Ecto neural progenitor cell (in vitro differentiated cells): Measurements from ENCODE around the gene NTN3.
"Not testable (repeated sequence)": the region's sequence is repeated elsewhere in the genome, so short reads cannot be mapped to it uniquely, and the experiment has no call there.

Experiments used
- DNase-seq: peaks from one replicate; pipeline ENCODE4 v3.0.0-alpha.2; 2018; ENCODE audit warnings: low spot score

NTN3 gene

GRCh38 chr16:2479996-2480395, 8.9 kb downstream of the NTN3 start:
- not testable (repeated sequence) for DNase-seq

GRCh38 chr16:2480948-2481347, 9.9 kb downstream of the NTN3 start:
- DNase-seq = no peak

- no peak for DNase-seq
These were observed 10.6 kb downstream of the NTN3 start for GRCh38 chr16:2481676-2482075.

GRCh38 chr16:2482249-2482648, 11.2 kb downstream of the NTN3 start:
- no peak for DNase-seq

GRCh38 chr16:2482708-2483534, 11.8 kb downstream of the NTN3 start:
- no peak for DNase-seq

- no peak for DNase-seq
These were observed 13.1 kb downstream of the NTN3 start for GRCh38 chr16:2483939-2484897.

- DNase-seq = no peak
These were observed 13.9 kb downstream of the NTN3 start for GRCh38 chr16:2484898-2485508.

- no peak for DNase-seq
These were observed 14.9 kb downstream of the NTN3 start for GRCh38 chr16:2485811-2486507.

- no peak for DNase-seq
These were observed 15.8 kb downstream of the NTN3 start for GRCh38 chr16:2486645-2487516.

GRCh38 chr16:2487517-2487842, 16.4 kb downstream of the NTN3 start:
- no peak for DNase-seq

GRCh38 chr16:2487903-2488531, 16.9 kb downstream of the NTN3 start:
- no peak for DNase-seq

GRCh38 chr16:2489581-2489980, 18.5 kb downstream of the NTN3 start:
- DNase-seq = no peak

- no peak for DNase-seq
These were observed 19.4 kb downstream of the NTN3 start for GRCh38 chr16:2490190-2491105.

- DNase-seq = no peak
These were observed 21.2 kb downstream of the NTN3 start for GRCh38 chr16:2492292-2492691.

GRCh38 chr16:2493605-2494004, 22.5 kb downstream of the NTN3 start:
- no peak for DNase-seq

GRCh38 chr16:2494616-2495015, 23.5 kb downstream of the NTN3 start:
- DNase-seq = no peak

- no peak for DNase-seq
These were observed 23.9 kb downstream of the NTN3 start for GRCh38 chr16:2495041-2495440.

- no peak for DNase-seq
These were observed 25.4 kb downstream of the NTN3 start for GRCh38 chr16:2496223-2497115.
